ENCODE measurements around the gene HKDC1.

- TF ChIP-seq ZNF687 (IDR thresholded peaks at IDR 0.05), result no peak
- TF ChIP-seq PAX8 (IDR thresholded peaks at IDR 0.05), result no peak
- no peak for TF ChIP-seq ZNF384 (IDR thresholded peaks at IDR 0.05; ENCODE audit: borderline replicate concordance, low read depth, low read length)
- TF ChIP-seq ETV6 (conservative IDR thresholded peaks at IDR 0.05 in 1 of 2, IDR thresholded peaks at IDR 0.05 in 1 of 2; ENCODE audit: borderline replicate concordance in 1 of 2, low read depth in 1 of 2), result no peak
- TF ChIP-seq PKNOX1 (IDR thresholded peaks at IDR 0.05), result no peak
- no peak for TF ChIP-seq USF2 (IDR thresholded peaks at IDR 0.05; ENCODE audit: borderline replicate concordance, low read depth, low read length)
- no peak for TF ChIP-seq BHLHE40 (IDR thresholded peaks at IDR 0.05; ENCODE audit: borderline replicate concordance in 1 of 2, low read depth in 2 of 2, low read length in 1 of 2)
- no peak for TF ChIP-seq CTCF (IDR thresholded peaks at IDR 0.05 in 2 of 3, conservative IDR thresholded peaks at IDR 0.05 in 1 of 3; ENCODE audit: control insufficient read depth in 2 of 3, extremely low read depth in 1 of 3, insufficient read depth in 1 of 3, low read depth in 3 of 3, low read length in 3 of 3)
- no peak for TF ChIP-seq DPF2 (IDR thresholded peaks at IDR 0.05)
- no peak for TF ChIP-seq NRF1 (conservative IDR thresholded peaks at IDR 0.05; ENCODE audit: low read depth, low read length)
- no peak for TF ChIP-seq FOS (IDR thresholded peaks at IDR 0.05; ENCODE audit: borderline replicate concordance, extremely low read depth, insufficient read length)
- no peak for TF ChIP-seq SP1 (IDR thresholded peaks at IDR 0.05; ENCODE audit: low read depth, low read length)
These were observed 95.6 kb downstream of the HKDC1 start for GRCh38 chr10:69315610-69316312.

All from GM12878 (cell line).